Caco-2 (cell line): ENCODE measurements around the gene SMPD1. TPM values are rescaled to one million over a fixed set of nuclear protein-coding genes. Genes with fewer than 3 reads are reported as not detected.

Experiments used
- BruUV-seq: library from RNA; stranded (reverse); fragments of 400-500 nt; replicated peaks from 2 replicates; lab custom pipeline; 2021; lab: Mats Ljungman, UMichigan
- CTCF ChIA-PET: fragments of 300-600 bp; sonication (Branson Sonifier 250); formaldehyde crosslinking; loops from one replicate; lab custom pipeline; 2022; ENCODE audit warnings: antibody characterized with exemption; lab: Charles Lee
- POLR2A ChIA-PET: fragments of 300-600 bp; sonication (Branson Sonifier 250); formaldehyde crosslinking; loops from one replicate; lab custom pipeline; 2022; ENCODE audit warnings: antibody characterized with exemption; lab: Charles Lee
- DNase-seq, 2 experiments: peaks; one replicate each; pipeline versions ENCODE4 v3.0.0 to v3.0.0-alpha.2; 2020 to 2022
- H3K27me3 ChIP-seq: replicated peaks from 2 replicates; pipeline ENCODE4 v1.6.0; 2011; ENCODE audit warnings: low read length; ENCODE audit not compliant: control insufficient read depth, insufficient read depth
- H3K36me3 ChIP-seq: 2 replicates; pipeline ENCODE4 v1.5.1; 2011; ENCODE audit warnings: low read length; ENCODE audit not compliant: control insufficient read depth, insufficient read depth
- H3K4me1 ChIP-seq: fragments of 250-450 bp; sonication (Bioruptor Pico); 2 replicates; pipeline ENCODE4 v1.5.1; 2020; ENCODE audit warnings: mild to moderate bottlenecking
- H3K4me3 ChIP-seq: 2 replicates; pipeline ENCODE4 v1.5.1; 2011; ENCODE audit warnings: low read depth, mild to moderate bottlenecking, control low read depth, low read length
- H3K9me3 ChIP-seq: fragments of 250-450 bp; sonication (Bioruptor Pico); 2 replicates; pipeline ENCODE4 v1.5.1; 2020; ENCODE audit warnings: mild to moderate bottlenecking, moderate library complexity
- H3K27ac Mint-ChIP-seq: one replicate; pipeline ENCODE4 v1.8.0; 2022; ENCODE audit warnings: mixed read lengths; ENCODE audit not compliant: unreplicated experiment
- H3K27me3 Mint-ChIP-seq: one replicate; pipeline ENCODE4 v1.8.0; 2022; ENCODE audit warnings: mixed read lengths; ENCODE audit not compliant: insufficient read depth, unreplicated experiment
- H3K36me3 Mint-ChIP-seq: one replicate; pipeline ENCODE4 v1.8.0; 2022; ENCODE audit warnings: mild to moderate bottlenecking, mixed read lengths; ENCODE audit not compliant: insufficient read depth, unreplicated experiment
- H3K4me1 Mint-ChIP-seq: one replicate; pipeline ENCODE4 v1.8.0; 2022; ENCODE audit warnings: low read depth, mixed read lengths; ENCODE audit not compliant: unreplicated experiment
- H3K4me3 Mint-ChIP-seq: one replicate; pipeline ENCODE4 v1.8.0; 2022; ENCODE audit warnings: mild to moderate bottlenecking, moderate library complexity, mixed read lengths; ENCODE audit not compliant: unreplicated experiment
- H3K9me3 Mint-ChIP-seq: one replicate; pipeline ENCODE4 v1.8.0; 2022; ENCODE audit warnings: mixed read lengths; ENCODE audit not compliant: unreplicated experiment
- CTCF ChIP-seq, 2 experiments: fragments of 200-600 bp in 1 of 2; IDR thresholded peaks; 1 replicate in 1 of 2; 2 replicates in 1 of 2; pipeline versions ENCODE4 v1.5.1 to v1.8.0; 2011 to 2022; ENCODE audit warnings: antibody characterized with exemption in 1 of 2, control low read depth in 1 of 2, inconsistent platforms in 1 of 2, low read depth in 1 of 2, low read length in 1 of 2, mild to moderate bottlenecking in 1 of 2, moderate library complexity in 1 of 2; ENCODE audit not compliant: insufficient read depth in 1 of 2, severe bottlenecking in 1 of 2, unreplicated experiment in 1 of 2
- intact Hi-C: fragments of 100-400 bp; cut with micrococcal nuclease; formaldehyde crosslinking; loops from one replicate; pipeline ENCODE4 v1.10.0; 2022; ENCODE audit not compliant: unreplicated experiment
- total RNA-seq: library from RNA; stranded (reverse); gene quantifications from 2 replicates; pipeline ENCODE4 v1.2.3, GENCODE V29; 2022

SMPD1 gene
- total RNA-seq, 1 experiment from 2014 or later, result 41.9 TPM

DNA sequence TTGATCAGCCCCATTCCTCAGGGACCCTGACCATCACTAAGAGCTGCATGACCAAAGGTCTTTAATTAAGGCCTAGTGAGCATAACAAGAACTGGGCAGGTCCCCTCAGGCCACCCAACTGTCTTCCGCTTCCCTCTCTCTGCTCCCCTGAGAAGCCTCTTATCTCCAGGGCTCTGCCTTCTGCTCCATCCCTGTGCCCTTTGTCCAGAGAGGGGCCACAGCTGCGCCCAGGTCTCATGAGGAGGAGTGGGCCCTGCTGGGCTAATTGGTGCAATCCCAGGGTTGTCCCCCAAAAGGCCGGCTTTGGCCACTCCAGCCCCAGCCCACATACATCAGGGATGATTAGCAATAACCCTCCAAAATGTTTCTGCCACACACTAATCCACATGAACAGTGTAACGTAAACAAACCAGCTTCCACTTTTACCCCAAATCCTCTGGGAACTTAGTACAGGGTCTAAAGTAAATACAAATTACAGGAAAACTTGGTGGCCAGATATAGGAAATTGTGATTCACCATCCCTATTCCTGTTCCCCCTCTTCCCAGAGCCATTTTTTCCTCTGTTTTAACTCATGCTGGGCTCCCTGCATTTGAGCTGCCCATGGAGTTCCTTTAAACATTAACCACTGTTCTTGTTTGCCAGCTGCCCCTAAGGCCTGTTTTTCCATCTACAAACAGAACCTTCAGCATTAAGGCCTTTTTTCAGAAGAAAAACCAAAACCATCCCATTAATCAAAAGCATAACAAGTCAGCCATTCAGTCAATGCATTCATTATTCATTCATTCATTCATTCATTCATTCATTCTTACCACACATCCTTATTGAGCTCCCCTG, 35.4 kb upstream of the SMPD1 start:
- no peaks in the 10 kb centered on the region for H3K9me3 Mint-ChIP-seq
- BruUV-seq, result no TSS peak
- Histone ChIP-seq H3K4me1 (peaks cover 10% of the 10 kb centered on the region), H3K27me3 (no peaks in the 10 kb centered on the region), H3K9me3 (no peaks in the 10 kb centered on the region), H3K36me3 (no peaks in the 10 kb centered on the region), H3K4me3 (no peak overlapping the region)
- POLR2A ChIA-PET, result no interaction called here
- intact Hi-C loops, result loop anchor here (5.0 kb wide), 1 partner anchor 123 kb away; the partner anchor contains the start of gene FHIP1B
- peak overlapping the region; percentile 44 for H3K27ac Mint-ChIP-seq
- peaks cover 24% of the 10 kb centered on the region for H3K4me1 Mint-ChIP-seq
- no peaks in the 10 kb centered on the region for H3K27me3 Mint-ChIP-seq
- no peaks in the 10 kb centered on the region for H3K36me3 Mint-ChIP-seq
- peak in 1 of 2 experiments; percentile 16 for DNase-seq
- no peak for TF ChIP-seq CTCF (IDR thresholded peaks at IDR 0.05; ENCODE audit: insufficient read depth in 1 of 2, low read depth in 1 of 2, low read length in 1 of 2, severe bottlenecking in 1 of 2, unreplicated experiment in 1 of 2)
- no peak overlapping the region for H3K4me3 Mint-ChIP-seq
- CTCF ChIA-PET, result interaction anchor here (0.7 to 2.8 kb wide), 15 partner anchors 8 to 362 kb away, joined by 3 to 75 read pairs (median 6); partner anchors contain the start of genes CAVIN3 and FHIP1B

GRCh38 chr11:6356503-6357055, 33.7 kb upstream of the SMPD1 start:
- Mint-ChIP-seq H3K9me3 (no peaks in the 10 kb centered on the region), H3K36me3 (no peaks in the 10 kb centered on the region), H3K27ac (no peak overlapping the region), H3K4me1 (peaks cover 24% of the 10 kb centered on the region), H3K4me3 (no peak overlapping the region), H3K27me3 (no peaks in the 10 kb centered on the region)
- no peak for DNase-seq
- no peak for TF ChIP-seq CTCF (IDR thresholded peaks at IDR 0.05; ENCODE audit: insufficient read depth in 1 of 2, low read depth in 1 of 2, low read length in 1 of 2, severe bottlenecking in 1 of 2, unreplicated experiment in 1 of 2)
- Histone ChIP-seq H3K27me3 (no peaks in the 10 kb centered on the region), H3K36me3 (no peaks in the 10 kb centered on the region), H3K4me1 (peaks cover 10% of the 10 kb centered on the region), H3K9me3 (no peaks in the 10 kb centered on the region), H3K4me3 (no peak overlapping the region)
- BruUV-seq, result no TSS peak
- intact Hi-C loops, result no loop called here
- CTCF ChIA-PET, result no interaction called here
- POLR2A ChIA-PET, result no interaction called here

DNA sequence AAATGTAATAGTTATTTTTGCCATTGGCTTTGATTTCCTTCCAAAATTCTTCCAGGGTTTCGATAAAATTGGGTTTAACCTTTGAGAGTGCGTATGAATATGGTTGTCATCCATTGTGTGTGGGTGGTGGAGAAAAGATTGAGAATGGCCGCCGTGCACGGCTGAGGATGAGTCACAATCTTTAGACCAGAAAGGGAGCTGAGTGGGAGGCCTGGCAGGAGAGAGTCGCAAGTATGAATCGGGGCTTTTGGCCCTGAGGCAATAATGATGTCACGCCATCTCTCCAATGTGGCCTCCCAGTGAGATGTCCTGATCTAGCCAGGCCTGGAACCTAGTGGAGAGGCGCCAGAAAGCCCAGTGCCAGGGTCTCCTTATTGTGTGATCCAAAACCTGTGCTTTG, 33.1 kb upstream of the SMPD1 start:
- Histone ChIP-seq H3K36me3 (no peaks in the 10 kb centered on the region), H3K4me3 (no peak overlapping the region), H3K27me3 (no peaks in the 10 kb centered on the region), H3K4me1 (peaks cover 12% of the 10 kb centered on the region), H3K9me3 (no peaks in the 10 kb centered on the region)
- Mint-ChIP-seq H3K4me3 (no peak overlapping the region), H3K9me3 (no peaks in the 10 kb centered on the region), H3K27me3 (no peaks in the 10 kb centered on the region), H3K36me3 (no peaks in the 10 kb centered on the region), H3K27ac (no peak overlapping the region), H3K4me1 (peaks cover 24% of the 10 kb centered on the region)
- DNase-seq, result no peak
- CTCF ChIA-PET, result no interaction called here
- TF ChIP-seq CTCF (IDR thresholded peaks at IDR 0.05; ENCODE audit: insufficient read depth in 1 of 2, low read depth in 1 of 2, low read length in 1 of 2, severe bottlenecking in 1 of 2, unreplicated experiment in 1 of 2), result no peak
- BruUV-seq, result no TSS peak
- intact Hi-C loops, result no loop called here
- POLR2A ChIA-PET, result no interaction called here
